ENCODE measurements around the gene CPXM2. TPM values are rescaled to one million over a fixed set of nuclear protein-coding genes. Genes with fewer than 3 reads are reported as not detected.

Gene CPXM2
- total RNA-seq, 1 experiment from 2014 or later = 0.12 TPM

- TF ChIP-seq CTCF (IDR thresholded peaks at IDR 0.05 in 2 of 3, conservative IDR thresholded peaks at IDR 0.05 in 1 of 3; ENCODE audit: borderline replicate concordance in 1 of 3, insufficient read depth in 1 of 3, low read depth in 2 of 3, low read length in 2 of 3) (no peak), POLR2A (IDR thresholded peaks at IDR 0.05; ENCODE audit: borderline replicate concordance, extremely low read depth, insufficient read depth, insufficient read length) (no peak), JUND (IDR thresholded peaks at IDR 0.05) (no peak), MAX (IDR thresholded peaks at IDR 0.05) (no peak), ELF1 (IDR thresholded peaks at IDR 0.05; ENCODE audit: borderline replicate concordance, low read depth) (no peak), RAD21 (IDR thresholded peaks at IDR 0.05; ENCODE audit: low read depth) (no peak)
These were observed 107.0 kb downstream of the CPXM2 start (continued) for GRCh38 chr10:123784646-123785045.

GRCh38 chr10:123784216-123784615 lies 107.4 kb downstream of the CPXM2 start:
- no peak overlapping the region for H3K4me2 ChIP-seq (ENCODE audit: low read length)
- ChIA-PET POLR2A (no interaction called here), CTCF (no interaction called here), RAD21 (ENCODE audit: low non-redundant PET in 1 of 2, low total read pairs in 2 of 2, uncharacterized antibody in 2 of 2, unreplicated experiment in 2 of 2) (no interaction called here)
- ATAC-seq = no peak
- intact Hi-C loops (cut with micrococcal nuclease) = no loop called here
- no peak overlapping the region for H2AFZ ChIP-seq (ENCODE audit: low read depth, low read length, poor library complexity, severe bottlenecking)
- no peaks in the 10 kb centered on the region for H3K9me2 ChIP-seq (ENCODE audit: insufficient read depth)
- no peak for DNase-seq (ENCODE audit: low read depth, low spot score)
- H3K79me2 ChIP-seq (ENCODE audit: insufficient read depth, low read length) = no peaks in the 10 kb centered on the region
- no peaks in the 10 kb centered on the region for H3K4me1 ChIP-seq (ENCODE audit: control insufficient read depth in 1 of 2, insufficient read depth in 2 of 2, low read length in 2 of 2)
- BruUV-seq (replicated peaks) = no TSS peak
- no peaks in the 10 kb centered on the region for H4K20me1 ChIP-seq (ENCODE audit: insufficient read depth)
- H3K4me3 ChIP-seq (replicated peaks in 1 of 2; ENCODE audit: low read depth in 1 of 2, low read length in 2 of 2) = no peak overlapping the region
- H3K27me3 ChIP-seq (ENCODE audit: insufficient read depth, low read length) = peaks cover 78% of the 10 kb centered on the region
- no peaks in the 10 kb centered on the region for H3K9me3 ChIP-seq (ENCODE audit: control insufficient read depth in 1 of 2, insufficient read depth in 1 of 2, low read depth in 1 of 2, low read length in 2 of 2)
- no peak for TF ChIP-seq SIN3A (IDR thresholded peaks at IDR 0.05; ENCODE audit: low read depth)
- TF ChIP-seq SRF (IDR thresholded peaks at IDR 0.05; ENCODE audit: low read depth) = no peak
- no peak for TF ChIP-seq ATF3 (IDR thresholded peaks at IDR 0.05)
- no peak for TF ChIP-seq CEBPB (IDR thresholded peaks at IDR 0.05; ENCODE audit: low read depth)
- no peak for TF ChIP-seq CTCF (IDR thresholded peaks at IDR 0.05 in 2 of 3, conservative IDR thresholded peaks at IDR 0.05 in 1 of 3; ENCODE audit: borderline replicate concordance in 1 of 3, insufficient read depth in 1 of 3, low read depth in 2 of 3, low read length in 2 of 3)
- no peak for TF ChIP-seq ZFX (IDR thresholded peaks at IDR 0.05)
- no peak for TF ChIP-seq EGR1 (IDR thresholded peaks at IDR 0.05; ENCODE audit: low read depth)
- no peak for TF ChIP-seq REST (IDR thresholded peaks at IDR 0.05; ENCODE audit: low read depth)
- H3K27ac ChIP-seq (ENCODE audit: low read depth, low read length) = no peak overlapping the region
- H3K9ac ChIP-seq (ENCODE audit: low read length) = no peak overlapping the region
- H3K36me3 ChIP-seq (ENCODE audit: control insufficient read depth in 1 of 2, insufficient read depth in 2 of 2, low read length in 2 of 2) = no peaks in the 10 kb centered on the region

Measured in HCT116 (cell line).